Measurements from ENCODE around the gene INTS12. TPM values are rescaled to one million over a fixed set of nuclear protein-coding genes. Genes with fewer than 3 reads are reported as not detected.
A peak's percentile ranks its signal among the peaks of the same experiment; 100 is the strongest.

INTS12 gene
- 10 to 100 TPM; 19.1 to 24.5 (median 22.9) TPM for total RNA-seq

- DNase-seq (ENCODE audit: extremely low spot score): peak; percentile 98
- WGBS: 0% methylated on average over 28 of the region's 63 CpGs
- H3K36me3 ChIP-seq: peaks cover 0 to 2% (median 0%) of the 10 kb centered on the region in 4 donors
- peak within 1 kb of the TSS; percentile 82 to 96 (median 86) for H3K27ac ChIP-seq (replicated peaks in 1 of 4)
- TF ChIP-seq POLR2A (IDR thresholded peaks at IDR 0.05; ENCODE audit: low read depth) (peak; percentile 58), EP300 (IDR thresholded peaks at IDR 0.05) (no peak), CTCF (IDR thresholded peaks at IDR 0.05) (peak in 1 of 3 experiments; percentile 20), POLR2AphosphoS5 (IDR thresholded peaks at IDR 0.05) (peak; percentile 87 to 92)
- peaks cover 16 to 41% (median 31%) of the 10 kb centered on the region in 4 donors for H3K4me1 ChIP-seq
- H3K27me3 ChIP-seq: no peaks in the 10 kb centered on the region
- H3K4me3 ChIP-seq: peak within 1 kb of the TSS; percentile 72 to 92 (median 78)
- H3K9me3 ChIP-seq: no peaks in the 10 kb centered on the region
- intact Hi-C loops (cut with DNase I): loop anchor here (5.0 to 10.0 kb wide), 2 partner anchors 236 to 356 kb away; partner anchors contain the start of gene PPA2
These were observed at the start of gene INTS12, which contains the start of gene GSTCD for GRCh38 chr4:105708181-105709080. Gene INTS12, minus strand, starts transcription at chr4:105708689. Its CDS starts 8,684 bp downstream, at chr4:105700005. Gene GSTCD, plus strand, starts transcription at chr4:105708784. Its CDS starts 8,830 bp downstream, at chr4:105717614.

GRCh38 chr4:105755375-105755774 lies 46.9 kb upstream of the INTS12 start:
- no peak overlapping the region for H3K4me3 ChIP-seq
- TF ChIP-seq EP300 (IDR thresholded peaks at IDR 0.05) (no peak), POLR2AphosphoS5 (IDR thresholded peaks at IDR 0.05) (no peak), CTCF (IDR thresholded peaks at IDR 0.05) (no peak), POLR2A (IDR thresholded peaks at IDR 0.05; ENCODE audit: low read depth) (no peak)
- intact Hi-C loops (cut with DNase I): no loop called here
- H3K4me1 ChIP-seq: peaks cover 0 to 6% (median 4%) of the 10 kb centered on the region in 4 donors
- no peaks in the 10 kb centered on the region for H3K36me3 ChIP-seq
- DNase-seq (ENCODE audit: extremely low spot score): no peak
- H3K27me3 ChIP-seq: no peaks in the 10 kb centered on the region
- H3K27ac ChIP-seq (replicated peaks in 1 of 4): no peak overlapping the region
- H3K9me3 ChIP-seq: no peaks in the 10 kb centered on the region

DNA sequence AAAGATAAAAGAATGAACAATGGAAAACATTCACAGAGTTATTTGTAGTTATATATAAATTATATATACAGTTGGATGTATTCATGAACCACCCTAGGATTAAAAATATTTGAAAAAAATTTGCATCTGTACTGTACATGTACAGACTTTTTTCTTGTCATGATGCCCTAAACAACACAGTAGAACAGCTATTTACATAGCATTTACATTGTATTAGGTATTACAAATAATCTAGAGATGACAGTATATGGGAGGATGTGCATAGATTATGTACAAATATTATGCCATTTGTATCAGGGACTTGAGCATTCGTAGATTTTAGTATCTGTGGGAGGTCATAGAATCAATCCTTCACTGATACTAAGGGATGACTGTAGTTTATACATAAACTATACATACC lies 44.9 kb upstream of the INTS12 start:
- H3K36me3 ChIP-seq: no peaks in the 10 kb centered on the region
- no peak overlapping the region for H3K4me3 ChIP-seq
- no peak for TF ChIP-seq POLR2AphosphoS5 (IDR thresholded peaks at IDR 0.05)
- TF ChIP-seq EP300 (IDR thresholded peaks at IDR 0.05): no peak
- H3K9me3 ChIP-seq: no peaks in the 10 kb centered on the region
- DNase-seq (ENCODE audit: extremely low spot score): no peak
- H3K4me1 ChIP-seq: no peaks in the 10 kb centered on the region
- H3K27me3 ChIP-seq: no peaks in the 10 kb centered on the region
- WGBS: 88% methylated on average over 1 of the region's 1 CpG
- intact Hi-C loops (cut with DNase I): no loop called here
- no peak overlapping the region for H3K27ac ChIP-seq (replicated peaks in 1 of 4)

GRCh38 chr4:105751718-105752299 lies 43.3 kb upstream of the INTS12 start:
- H3K27me3 ChIP-seq: no peaks in the 10 kb centered on the region

More at GRCh38 chr4:105751718-105752299, 43.3 kb upstream of the INTS12 start:
- no peak for DNase-seq (ENCODE audit: extremely low spot score)
- intact Hi-C loops (cut with DNase I): no loop called here
- H3K4me1 ChIP-seq: no peaks in the 10 kb centered on the region
- TF ChIP-seq EP300 (IDR thresholded peaks at IDR 0.05) (no peak), POLR2A (IDR thresholded peaks at IDR 0.05; ENCODE audit: low read depth) (no peak), CTCF (IDR thresholded peaks at IDR 0.05) (no peak), POLR2AphosphoS5 (IDR thresholded peaks at IDR 0.05) (no peak)
- 42% methylated on average over 2 of the region's 2 CpGs for WGBS
- H3K4me3 ChIP-seq: no peak overlapping the region
- H3K9me3 ChIP-seq: no peaks in the 10 kb centered on the region
- no peaks in the 10 kb centered on the region for H3K36me3 ChIP-seq
- H3K27ac ChIP-seq (replicated peaks in 1 of 4): no peak overlapping the region
